ENCODE measurements around the gene SLC13A1. TPM values are rescaled to one million over a fixed set of nuclear protein-coding genes. Genes with fewer than 3 reads are reported as not detected.
"Not testable (repeated sequence)": the region's sequence is repeated elsewhere in the genome, so short reads cannot be mapped to it uniquely, and the experiment has no call there.

The SLC13A1 gene
- total and polyA plus RNA-seq, 12 donors: not detected

DNA sequence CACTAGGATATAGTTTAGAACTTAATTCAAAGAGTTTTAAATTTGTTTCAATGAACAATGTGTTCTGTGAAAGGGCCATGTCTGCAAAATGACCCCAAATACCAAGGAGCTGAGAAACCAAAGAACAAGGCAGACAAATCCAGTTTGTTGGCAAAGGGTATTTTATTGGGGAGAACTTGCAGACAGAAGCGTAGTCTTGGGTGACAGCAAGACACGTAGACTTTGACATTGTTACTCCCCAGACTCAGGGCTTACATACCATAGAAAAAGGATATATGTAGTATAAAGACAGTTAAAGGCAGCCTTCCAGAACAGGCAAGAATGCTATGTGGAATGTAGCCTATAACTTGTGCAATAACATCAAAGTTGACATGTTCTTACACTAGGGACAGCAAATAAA, 109.3 kb downstream of the SLC13A1 start:
- ATAC-seq (no peak), DNase-seq (no peak)
- H3K27ac ChIP-seq: no peak overlapping the region
- H3K4me1 ChIP-seq: no peaks in the 10 kb centered on the region
- no peak overlapping the region for H3K4me3 ChIP-seq
- peaks cover 0 to 16% (median 0%) of the 10 kb centered on the region in 11 donors for H3K9me3 ChIP-seq
- TF ChIP-seq, protein P1, sequence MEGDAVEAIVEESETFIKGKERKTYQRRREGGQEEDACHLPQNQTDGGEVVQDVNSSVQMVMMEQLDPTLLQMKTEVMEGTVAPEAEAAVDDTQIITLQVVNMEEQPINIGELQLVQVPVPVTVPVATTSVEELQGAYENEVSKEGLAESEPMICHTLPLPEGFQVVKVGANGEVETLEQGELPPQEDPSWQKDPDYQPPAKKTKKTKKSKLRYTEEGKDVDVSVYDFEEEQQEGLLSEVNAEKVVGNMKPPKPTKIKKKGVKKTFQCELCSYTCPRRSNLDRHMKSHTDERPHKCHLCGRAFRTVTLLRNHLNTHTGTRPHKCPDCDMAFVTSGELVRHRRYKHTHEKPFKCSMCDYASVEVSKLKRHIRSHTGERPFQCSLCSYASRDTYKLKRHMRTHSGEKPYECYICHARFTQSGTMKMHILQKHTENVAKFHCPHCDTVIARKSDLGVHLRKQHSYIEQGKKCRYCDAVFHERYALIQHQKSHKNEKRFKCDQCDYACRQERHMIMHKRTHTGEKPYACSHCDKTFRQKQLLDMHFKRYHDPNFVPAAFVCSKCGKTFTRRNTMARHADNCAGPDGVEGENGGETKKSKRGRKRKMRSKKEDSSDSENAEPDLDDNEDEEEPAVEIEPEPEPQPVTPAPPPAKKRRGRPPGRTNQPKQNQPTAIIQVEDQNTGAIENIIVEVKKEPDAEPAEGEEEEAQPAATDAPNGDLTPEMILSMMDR (IDR thresholded peaks at IDR 0.05): no peak
- H3K27me3 ChIP-seq: no peaks in the 10 kb centered on the region
- WGBS, 2 donors: 69 to 71% methylated on average over 2 of the region's 2 CpGs
- no peaks in the 10 kb centered on the region for H3K36me3 ChIP-seq
- intact Hi-C loops (cut with DNase I): no loop called here

DNA sequence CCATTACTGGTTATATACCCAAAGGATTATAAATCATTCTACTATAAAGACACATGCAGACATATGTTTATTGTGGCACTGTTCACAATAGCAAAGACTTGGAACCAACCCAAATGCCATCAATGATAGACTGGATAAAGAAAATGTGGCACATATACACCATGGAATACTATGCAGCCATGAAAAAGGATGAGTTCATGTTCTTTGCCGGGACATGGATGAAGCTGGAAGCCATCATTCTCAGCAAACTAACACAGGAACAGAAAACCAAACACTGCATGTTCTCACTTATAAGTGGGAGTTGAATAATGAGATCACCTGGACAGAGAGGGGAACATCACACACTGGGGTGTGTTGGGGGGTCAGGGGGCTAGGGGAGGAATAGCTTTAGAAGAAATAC, 112.9 kb downstream of the SLC13A1 start:
- H3K4me1 ChIP-seq; ATAC-seq; H3K4me3 ChIP-seq; H3K27ac ChIP-seq; H3K36me3 ChIP-seq; intact Hi-C loops (cut with DNase I); DNase-seq; H3K27me3 ChIP-seq: not testable (repeated sequence)
- 92 to 96% methylated on average over 1 of the region's 1 CpG for WGBS, 2 donors
- H3K9me3 ChIP-seq: peaks cover 0 to 34% (median 0%) of the 10 kb centered on the region in 11 donors

DNA sequence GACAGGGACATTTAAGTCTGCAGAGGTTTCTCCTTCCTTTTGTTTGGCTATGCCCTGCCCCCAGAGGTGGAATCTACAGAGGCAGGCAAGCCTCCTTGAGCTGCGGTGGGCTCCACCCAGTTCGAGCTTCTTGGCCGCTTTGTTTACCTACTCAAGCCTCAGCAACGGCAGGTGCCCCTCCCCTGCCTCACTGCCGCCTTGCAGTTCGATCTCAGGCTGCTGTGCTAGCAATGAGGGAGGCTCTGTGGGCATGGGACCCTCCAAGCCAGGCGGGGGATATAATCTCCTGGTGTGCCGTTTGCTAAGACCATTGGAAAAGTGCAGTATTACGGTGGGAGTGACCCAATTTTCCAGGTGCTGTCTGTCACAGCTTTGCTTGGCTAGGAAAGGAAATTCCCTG, 114.9 kb downstream of the SLC13A1 start:
- 86 to 88% methylated on average over 9 of the region's 9 CpGs for WGBS, 2 donors
- H3K27ac ChIP-seq; H3K36me3 ChIP-seq; H3K4me1 ChIP-seq; H3K4me3 ChIP-seq; ATAC-seq; H3K27me3 ChIP-seq; intact Hi-C loops (cut with DNase I); DNase-seq: not testable (repeated sequence)
- peaks cover 0 to 39% (median 0%) of the 10 kb centered on the region in 11 donors for H3K9me3 ChIP-seq

DNA sequence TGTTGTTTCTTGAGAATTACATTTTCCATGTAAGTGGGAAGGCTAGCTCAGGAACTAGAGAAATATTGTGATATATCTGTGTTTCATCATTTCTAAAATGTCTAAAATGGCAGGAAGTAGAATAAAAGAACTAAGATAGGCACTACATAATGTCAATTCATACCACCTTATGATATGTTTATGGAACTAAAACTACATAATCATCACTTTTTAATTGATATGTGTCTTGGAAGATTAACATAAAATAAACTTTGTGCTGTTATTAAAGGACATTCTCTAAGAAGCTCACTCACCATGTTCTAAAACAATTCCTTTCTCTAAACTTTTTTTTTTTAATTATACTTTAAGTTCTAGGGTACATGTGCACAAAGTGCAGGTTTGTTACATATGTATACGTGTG, 120.7 kb downstream of the SLC13A1 start:
- ATAC-seq (no peak), DNase-seq (no peak)
- Histone ChIP-seq H3K27me3 (no peaks in the 10 kb centered on the region), H3K4me1 (no peaks in the 10 kb centered on the region), H3K36me3 (no peaks in the 10 kb centered on the region), H3K27ac (no peak overlapping the region), H3K4me3 (no peak overlapping the region), H3K9me3 (peaks cover 0 to 22% (median 0%) of the 10 kb centered on the region in 11 donors)
- 90 to 100% methylated on average over 1 of the region's 1 CpG for WGBS, 2 donors
- TF ChIP-seq, protein P1 (IDR thresholded peaks at IDR 0.05): no peak
- intact Hi-C loops (cut with DNase I): no loop called here

DNA sequence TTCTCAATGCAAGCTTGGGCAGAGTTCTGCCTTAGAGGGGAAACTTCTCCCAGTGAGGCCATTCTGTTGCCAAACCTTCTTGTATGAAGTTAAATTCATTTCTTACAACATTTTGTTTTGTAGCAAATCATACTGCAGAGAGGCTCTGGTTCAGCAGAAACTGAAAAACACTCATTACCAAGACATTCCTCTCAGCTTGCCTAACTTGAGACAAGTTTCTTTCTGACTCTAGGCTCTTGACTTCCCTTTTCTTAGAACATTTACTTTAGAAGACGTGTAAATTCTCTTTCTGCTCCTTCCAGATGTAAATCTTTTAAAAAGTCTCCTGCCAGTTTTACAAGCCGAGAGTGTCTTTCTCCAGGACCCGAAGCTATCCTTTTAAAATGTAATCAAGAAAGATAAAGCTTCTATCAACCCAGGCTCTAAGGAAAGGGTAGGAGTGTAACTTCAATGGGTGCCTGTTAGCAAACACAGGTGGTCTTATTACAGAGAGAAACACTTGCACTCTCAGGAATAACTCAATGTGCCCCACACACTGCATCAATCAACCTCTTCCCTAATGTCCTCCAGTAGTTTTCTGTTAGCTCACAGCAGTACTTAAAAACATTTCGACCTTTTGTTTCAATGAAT, 123.8 kb downstream of the SLC13A1 start:
- H3K9me3 ChIP-seq: peaks cover 0 to 21% (median 1%) of the 10 kb centered on the region in 11 donors
- 26 to 44% methylated on average over 4 of the region's 4 CpGs for WGBS, 2 donors
- H3K27me3 ChIP-seq: no peaks in the 10 kb centered on the region
- no peaks in the 10 kb centered on the region for H3K4me1 ChIP-seq
- H3K4me3 ChIP-seq: no peak overlapping the region
- DNase-seq (no peak), ATAC-seq (no peak)
- H3K36me3 ChIP-seq: no peaks in the 10 kb centered on the region
- intact Hi-C loops (cut with DNase I): no loop called here
- H3K27ac ChIP-seq: no peak overlapping the region
- TF ChIP-seq, protein P1 (IDR thresholded peaks at IDR 0.05): no peak

Measured in heart right ventricle (tissue), 16 donors.